GM10248 (cell line): ENCODE results near the gene ERG.

ENCODE experiments used
- CTCF ChIA-PET: fragments of 300-600 bp; sonication (Branson Sonifier 250); formaldehyde crosslinking; extraction: SDS; loops from one replicate; lab custom pipeline; 2021; ENCODE audit warnings: antibody characterized with exemption; lab: Yijun Ruan, JAX
- POLR2A ChIA-PET: fragments of 350-650 bp; sonication (Branson Sonifier 250); formaldehyde crosslinking; extraction: SDS; loops from one replicate; lab custom pipeline; 2020; ENCODE audit warnings: antibody characterized with exemption; lab: Yijun Ruan, JAX
- DNase-seq: peaks from one replicate; pipeline ENCODE4 v3.0.0; 2012; ENCODE audit errors: extremely low spot score
- TF ChIP-seq, protein P1 (sequence below): IDR thresholded peaks from 2 replicates; pipeline ENCODE4 v1.5.1; 2012; ENCODE audit warnings: mild to moderate bottlenecking, low read depth; ENCODE audit errors: extremely low read depth, missing control alignments, control extremely low read depth

Gene ERG

GRCh38 chr21:38401191-38401926, 96.9 kb downstream of the ERG start:
- TF ChIP-seq, protein P1, sequence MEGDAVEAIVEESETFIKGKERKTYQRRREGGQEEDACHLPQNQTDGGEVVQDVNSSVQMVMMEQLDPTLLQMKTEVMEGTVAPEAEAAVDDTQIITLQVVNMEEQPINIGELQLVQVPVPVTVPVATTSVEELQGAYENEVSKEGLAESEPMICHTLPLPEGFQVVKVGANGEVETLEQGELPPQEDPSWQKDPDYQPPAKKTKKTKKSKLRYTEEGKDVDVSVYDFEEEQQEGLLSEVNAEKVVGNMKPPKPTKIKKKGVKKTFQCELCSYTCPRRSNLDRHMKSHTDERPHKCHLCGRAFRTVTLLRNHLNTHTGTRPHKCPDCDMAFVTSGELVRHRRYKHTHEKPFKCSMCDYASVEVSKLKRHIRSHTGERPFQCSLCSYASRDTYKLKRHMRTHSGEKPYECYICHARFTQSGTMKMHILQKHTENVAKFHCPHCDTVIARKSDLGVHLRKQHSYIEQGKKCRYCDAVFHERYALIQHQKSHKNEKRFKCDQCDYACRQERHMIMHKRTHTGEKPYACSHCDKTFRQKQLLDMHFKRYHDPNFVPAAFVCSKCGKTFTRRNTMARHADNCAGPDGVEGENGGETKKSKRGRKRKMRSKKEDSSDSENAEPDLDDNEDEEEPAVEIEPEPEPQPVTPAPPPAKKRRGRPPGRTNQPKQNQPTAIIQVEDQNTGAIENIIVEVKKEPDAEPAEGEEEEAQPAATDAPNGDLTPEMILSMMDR = no peak
- ChIA-PET CTCF (interaction anchor here (1.4 kb wide), 1 partner anchor 16 kb away, joined by 3 read pairs; no protein-coding TSS in a partner anchor), POLR2A (no interaction called here)
- no peak for DNase-seq

GRCh38 chr21:38400195-38400919, 97.9 kb downstream of the ERG start:
- ChIA-PET POLR2A (no interaction called here), CTCF (no interaction called here)
- TF ChIP-seq, protein P1 = no peak
- no peak for DNase-seq

GRCh38 chr21:38399103-38399502, 99.2 kb downstream of the ERG start:
- ChIA-PET POLR2A (no interaction called here), CTCF (no interaction called here)
- no peak for DNase-seq
- TF ChIP-seq, protein P1 = no peak

GRCh38 chr21:38396325-38396724, 102.0 kb downstream of the ERG start:
- POLR2A ChIA-PET = no interaction called here
- CTCF ChIA-PET = interaction anchor here (1.5 kb wide), 1 partner anchor 12 kb away, joined by 4 read pairs; no protein-coding TSS in a partner anchor
- no peak for DNase-seq
- TF ChIP-seq, protein P1 = no peak

DNA sequence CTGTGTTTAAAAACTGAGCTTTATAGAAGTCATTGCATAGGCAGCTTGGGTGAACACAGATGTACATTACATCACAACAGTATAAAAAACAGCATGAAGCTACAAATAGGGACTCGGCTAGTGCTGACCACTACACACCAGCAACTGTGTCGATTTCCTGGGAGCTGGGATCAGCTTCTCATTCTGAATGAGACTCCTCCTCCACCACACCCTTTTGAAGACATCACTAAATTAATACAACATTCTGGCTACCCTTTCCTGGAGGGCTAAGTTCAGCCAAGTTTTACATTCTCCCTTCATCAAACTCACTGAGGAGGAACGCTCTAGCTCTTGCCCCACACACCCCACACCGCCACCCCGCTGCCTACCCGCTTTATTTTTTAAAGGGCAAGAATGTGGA, 102.7 kb downstream of the ERG start:
- no peak for DNase-seq
- TF ChIP-seq, protein P1 = no peak
- CTCF ChIA-PET = interaction anchor here (1.5 kb wide), 1 partner anchor 11 kb away, joined by 4 read pairs; no protein-coding TSS in a partner anchor
- POLR2A ChIA-PET = no interaction called here

DNA sequence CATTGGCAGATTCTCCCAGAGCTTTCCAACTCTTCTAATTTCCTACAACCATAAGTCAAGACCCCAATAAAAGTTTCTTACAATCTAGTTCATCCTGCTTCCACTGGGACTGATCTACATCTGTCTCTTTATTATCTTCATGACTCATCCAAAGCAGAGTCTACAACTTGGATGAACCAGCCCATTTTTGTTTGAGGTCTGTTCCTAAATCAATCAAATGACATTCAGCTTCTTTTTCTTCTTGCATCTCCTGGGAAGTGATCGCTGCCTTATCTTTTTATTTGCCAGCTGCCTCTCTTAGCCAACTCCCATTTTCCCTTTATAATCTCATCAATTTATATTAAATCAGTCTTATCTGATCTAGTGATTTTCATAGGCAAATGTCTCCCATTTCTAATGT, 105.6 kb downstream of the ERG start:
- POLR2A ChIA-PET = no interaction called here
- DNase-seq = no peak
- CTCF ChIA-PET = no interaction called here
- TF ChIP-seq, protein P1 = no peak
